ENCODE data around the gene EHBP1. TPM values are rescaled to one million over a fixed set of nuclear protein-coding genes. Genes with fewer than 3 reads are reported as not detected.
A peak's percentile ranks its signal among the peaks of the same experiment; 100 is the strongest.
"Not testable (repeated sequence)": the region's sequence is repeated elsewhere in the genome, so short reads cannot be mapped to it uniquely, and the experiment has no call there.

Gene EHBP1
- total RNA-seq, 1 donor from 2014 or later, result 27.6 TPM

GRCh38 chr2:63003351-63003750, 297.8 kb downstream of the EHBP1 start:
- DNase-seq (ENCODE audit: low read depth), result no peak

- no peak for DNase-seq (ENCODE audit: low read depth)
These were observed 302.4 kb downstream of the EHBP1 start for GRCh38 chr2:63007813-63008458.

- DNase-seq (ENCODE audit: low read depth), result no peak
These were observed 303.3 kb downstream of the EHBP1 start for GRCh38 chr2:63008838-63009237.

- DNase-seq (ENCODE audit: low read depth), result no peak
These were observed 304.0 kb downstream of the EHBP1 start for GRCh38 chr2:63009490-63009889.

GRCh38 chr2:63012541-63012940, 307.0 kb downstream of the EHBP1 start:
- peak; percentile 18 for DNase-seq (ENCODE audit: low read depth)

- DNase-seq (ENCODE audit: low read depth), result no peak
These were observed 307.9 kb downstream of the EHBP1 start for GRCh38 chr2:63013438-63013837.

GRCh38 chr2:63015389-63015788, 309.9 kb downstream of the EHBP1 start:
- DNase-seq (ENCODE audit: low read depth), result no peak

- no peak for DNase-seq (ENCODE audit: low read depth)
These were observed 312.9 kb downstream of the EHBP1 start for GRCh38 chr2:63018439-63018838.

- not testable (repeated sequence) for DNase-seq (ENCODE audit: low read depth)
These were observed 314.2 kb downstream of the EHBP1 start for GRCh38 chr2:63019686-63020085.

- peak; percentile 36 for DNase-seq (ENCODE audit: low read depth)
These were observed 317.9 kb downstream of the EHBP1 start for GRCh38 chr2:63023444-63023843.

- DNase-seq (ENCODE audit: low read depth), result no peak
These were observed 321.7 kb downstream of the EHBP1 start for GRCh38 chr2:63027220-63027619.

GRCh38 chr2:63029058-63029457, 323.5 kb downstream of the EHBP1 start:
- peak; percentile 30 for DNase-seq (ENCODE audit: low read depth)

GRCh38 chr2:63034526-63034925, 329.0 kb downstream of the EHBP1 start:
- DNase-seq (ENCODE audit: low read depth), result no peak

- no peak for DNase-seq (ENCODE audit: low read depth)
These were observed 329.7 kb downstream of the EHBP1 start for GRCh38 chr2:63035169-63035568.

GRCh38 chr2:63035660-63036059, 330.1 kb downstream of the EHBP1 start:
- no peak for DNase-seq (ENCODE audit: low read depth)

- DNase-seq (ENCODE audit: low read depth), result no peak
These were observed 332.5 kb downstream of the EHBP1 start for GRCh38 chr2:63038034-63038433.

- DNase-seq (ENCODE audit: low read depth), result no peak
These were observed 335.1 kb downstream of the EHBP1 start for GRCh38 chr2:63040586-63040985.

GRCh38 chr2:63041592-63041991, 336.1 kb downstream of the EHBP1 start:
- DNase-seq (ENCODE audit: low read depth), result no peak

- no peak for DNase-seq (ENCODE audit: low read depth)
These were observed 339.1 kb downstream of the EHBP1 start for GRCh38 chr2:63044362-63045327.

- no peak for DNase-seq (ENCODE audit: low read depth)
These were observed 341.0 kb downstream of the EHBP1 start for GRCh38 chr2:63046552-63046951.

- no peak for DNase-seq (ENCODE audit: low read depth)
These were observed 341.4 kb downstream of the EHBP1 start for GRCh38 chr2:63046961-63047320.

Data from myocyte (in vitro differentiated cells).